K562 (cell line): Measurements from ENCODE around the gene SNX17. TPM values are rescaled to one million over a fixed set of nuclear protein-coding genes. Genes with fewer than 3 reads are reported as not detected.

ENCODE experiments used
- BRCA1 ChIP-seq, 2 experiments: fragments of 450-650 bp in 1 of 2; sonication (generic) in 1 of 2; formaldehyde crosslinking in 1 of 2; IDR thresholded peaks; 2 replicates each; pipeline versions ENCODE4 v1.5.0 to v1.6.1; 2017 to 2020; ENCODE audit warnings: mild to moderate bottlenecking in 1 of 2, missing genetic modification reagents in 1 of 2
- KLF13 ChIP-seq: fragments of 450-650 bp; IDR thresholded peaks from 2 replicates; pipeline ENCODE4 v1.6.1; 2016; ENCODE audit warnings: missing genetic modification characterization, low read depth, mild to moderate bottlenecking, missing compliant biosample characterization, moderate library complexity, borderline replicate concordance
- MYBL2 ChIP-seq, 2 experiments: fragments of 450-650 bp in 1 of 2; sonication (generic) in 1 of 2; formaldehyde crosslinking in 1 of 2; IDR thresholded peaks; 2 replicates each; pipeline versions ENCODE4 v1.6.1 to v1.8.1; 2017 to 2022; ENCODE audit warnings: borderline replicate concordance in 1 of 2, inconsistent platforms in 1 of 2, low read depth in 1 of 2, mild to moderate bottlenecking in 1 of 2, missing genetic modification reagents in 1 of 2, moderate library complexity in 1 of 2
- NELFE ChIP-seq: IDR thresholded peaks from 2 replicates; pipeline ENCODE4 v1.6.1; 2011; ENCODE audit warnings: mild to moderate bottlenecking; ENCODE audit not compliant: insufficient read depth, insufficient read length
- NFYB ChIP-seq: IDR thresholded peaks from 2 replicates; pipeline ENCODE4 v1.6.1; 2011; ENCODE audit warnings: mild to moderate bottlenecking, moderate library complexity; ENCODE audit not compliant: insufficient read length; ENCODE audit errors: extremely low read depth
- RAD21 ChIP-seq, 2 experiments: fragments of 250-450 bp in 1 of 2; fragments of 450-650 bp in 1 of 2; sonication (Bioruptor Pico) in 1 of 2; formaldehyde crosslinking in 1 of 2; IDR thresholded peaks in 1 of 2; conservative IDR thresholded peaks in 1 of 2; 2 replicates each; pipeline versions ENCODE4 v1.4.0 to v1.8.0; 2020 to 2022; ENCODE audit warnings: mild to moderate bottlenecking in 2 of 2, moderate library complexity in 1 of 2
- SREBF2 ChIP-seq: sonication (generic); formaldehyde crosslinking; IDR thresholded peaks from 2 replicates; pipeline ENCODE4 v1.4.0; 2020; ENCODE audit warnings: mild to moderate bottlenecking, missing genetic modification reagents
- TSC22D4 ChIP-seq: fragments of 450-650 bp; IDR thresholded peaks from 2 replicates; pipeline ENCODE4 v1.6.1; 2016; ENCODE audit warnings: missing genetic modification characterization, missing biosample characterization, control low read depth
- ZNF224 ChIP-seq: sonication (generic); formaldehyde crosslinking; IDR thresholded peaks from 2 replicates; pipeline ENCODE4 v1.8.0; 2022; ENCODE audit warnings: mild to moderate bottlenecking, missing genetic modification reagents
- ZNF436 ChIP-seq: fragments of 250-450, 450-650 bp; sonication (Bioruptor Pico); formaldehyde crosslinking; IDR thresholded peaks from 2 replicates; pipeline ENCODE4 v1.7.0; 2020; ENCODE audit warnings: mild to moderate bottlenecking
- ZNF707 ChIP-seq: fragments of 250-450 bp; sonication (Bioruptor Pico); conservative IDR thresholded peaks from 2 replicates; pipeline ENCODE4 v1.8.0; 2022; ENCODE audit warnings: inconsistent platforms, mild to moderate bottlenecking, moderate library complexity
- polyA plus RNA-seq, 8 experiments: library from polyadenylated mRNA; depleted of rRNA in 4 of 8; stranded (reverse) in 5 of 8; unstranded in 3 of 8; fragments of >200 nt; fragmentation: Nextera tagmentation in 2 of 8; fragmentation: Illumina TruSeq in 1 of 8; extraction: Ambion mirVana in 2 of 8; extraction: Trizol in 1 of 8; gene quantifications; 2 replicates each; pipeline versions ENCODE4 v1.2.1 to v1.2.3, GENCODE V29; 2011 to 2014; ENCODE audit warnings: inconsistent platforms in 1 of 8, missing spikeins in 1 of 8
- total RNA-seq, 7 experiments: library from RNA; depleted of rRNA in 6 of 7; stranded (reverse); fragments of >200 nt in 6 of 7; fragmentation: Illumina TruSeq in 2 of 7; extraction: Trizol in 2 of 7; gene quantifications; 2 replicates each; pipeline versions ENCODE4 v1.2.1 to v1.2.3, GENCODE V29; 2011 to 2021; ENCODE audit warnings: low replicate concordance in 1 of 7
- TF ChIP-seq, protein P1 (sequence below): sonication (generic); formaldehyde crosslinking; IDR thresholded peaks from 2 replicates; pipeline ENCODE4 v1.8.0; 2022; ENCODE audit warnings: missing genetic modification reagents, mild to moderate bottlenecking, borderline replicate concordance
- TF ChIP-seq, protein P2 (sequence below): fragments of 250-450 bp; sonication (Bioruptor Pico); IDR thresholded peaks from 2 replicates; pipeline ENCODE4 v1.4.0; 2020; ENCODE audit warnings: mild to moderate bottlenecking, moderate library complexity, borderline replicate concordance

SNX17 gene
- total and polyA plus RNA-seq, 9 of the 15 experiments (the other 6 are each of a cell fraction or from before 2014, with no cell fraction given), result 3.0 to 75.7 (median 54.6) TPM

DNA sequence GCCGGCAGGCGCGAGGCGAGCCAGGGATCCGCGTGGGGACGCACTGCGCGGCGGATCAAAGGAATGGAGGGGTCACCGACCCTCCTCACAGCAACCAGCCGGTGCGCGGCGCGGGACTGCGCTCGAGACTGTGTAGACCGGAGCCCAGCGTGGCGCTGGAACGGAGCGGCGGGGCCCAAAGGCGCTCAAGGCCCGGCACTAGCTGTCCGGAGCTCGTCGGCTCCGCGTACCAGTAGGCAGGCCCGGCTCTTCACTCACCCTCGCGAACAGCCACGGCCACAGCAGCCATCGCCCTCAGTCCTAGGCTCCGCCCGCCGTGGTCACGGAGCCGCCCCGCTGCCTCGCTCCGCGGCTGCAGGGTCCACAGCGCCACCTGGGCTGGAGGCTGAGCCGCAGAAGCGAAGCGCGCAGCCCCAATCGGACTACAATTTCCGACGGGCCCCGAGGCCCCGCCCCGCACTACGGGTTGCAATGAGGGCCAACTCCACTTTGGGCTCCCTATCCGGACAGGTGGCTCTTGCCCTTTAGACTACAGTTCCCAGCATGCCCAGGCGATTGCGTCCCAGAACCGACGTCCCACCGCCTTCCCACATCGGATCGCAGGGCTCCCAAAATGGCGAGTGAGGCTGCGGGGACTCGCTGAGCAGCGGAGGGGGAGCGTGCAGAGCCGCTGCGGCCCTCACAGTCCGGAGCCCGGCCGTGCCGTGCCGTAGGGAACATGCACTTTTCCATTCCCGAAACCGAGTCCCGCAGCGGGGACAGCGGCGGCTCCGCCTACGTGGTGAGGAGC is at the start of gene SNX17, which contains the start of gene EIF2B4 (continued):
- TF ChIP-seq ZNF224 (CRISPR knock-in tag) (no peak), ZNF436 (CRISPR knock-in tag) (no peak), TSC22D4 (tag) (no peak), NFYB (no peak), SREBF2 (CRISPR knock-in tag) (no peak), BRCA1 (IDR thresholded peaks at IDR 0.05) (no peak), BRCA1 (CRISPR knock-in tag; IDR thresholded peaks at IDR 0.05) (no peak), RAD21 (CRISPR knock-in tag; conservative IDR thresholded peaks at IDR 0.05 in 1 of 2, IDR thresholded peaks at IDR 0.05 in 1 of 2) (peak; percentile 71 to 77), KLF13 (tag) (peak; percentile 44; the same call in 1 of the 2 replicates), ZNF707 (CRISPR knock-in tag) (no peak), MYBL2 (IDR thresholded peaks at IDR 0.05; ENCODE audit: low read depth) (no peak), MYBL2 (CRISPR knock-in tag; IDR thresholded peaks at IDR 0.05; ENCODE audit: borderline replicate concordance) (no peak), NELFE (no peak)
- TF ChIP-seq, protein P1, sequence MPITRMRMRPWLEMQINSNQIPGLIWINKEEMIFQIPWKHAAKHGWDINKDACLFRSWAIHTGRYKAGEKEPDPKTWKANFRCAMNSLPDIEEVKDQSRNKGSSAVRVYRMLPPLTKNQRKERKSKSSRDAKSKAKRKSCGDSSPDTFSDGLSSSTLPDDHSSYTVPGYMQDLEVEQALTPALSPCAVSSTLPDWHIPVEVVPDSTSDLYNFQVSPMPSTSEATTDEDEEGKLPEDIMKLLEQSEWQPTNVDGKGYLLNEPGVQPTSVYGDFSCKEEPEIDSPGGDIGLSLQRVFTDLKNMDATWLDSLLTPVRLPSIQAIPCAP (CRISPR knock-in tag), result no peak
- TF ChIP-seq, protein P2, sequence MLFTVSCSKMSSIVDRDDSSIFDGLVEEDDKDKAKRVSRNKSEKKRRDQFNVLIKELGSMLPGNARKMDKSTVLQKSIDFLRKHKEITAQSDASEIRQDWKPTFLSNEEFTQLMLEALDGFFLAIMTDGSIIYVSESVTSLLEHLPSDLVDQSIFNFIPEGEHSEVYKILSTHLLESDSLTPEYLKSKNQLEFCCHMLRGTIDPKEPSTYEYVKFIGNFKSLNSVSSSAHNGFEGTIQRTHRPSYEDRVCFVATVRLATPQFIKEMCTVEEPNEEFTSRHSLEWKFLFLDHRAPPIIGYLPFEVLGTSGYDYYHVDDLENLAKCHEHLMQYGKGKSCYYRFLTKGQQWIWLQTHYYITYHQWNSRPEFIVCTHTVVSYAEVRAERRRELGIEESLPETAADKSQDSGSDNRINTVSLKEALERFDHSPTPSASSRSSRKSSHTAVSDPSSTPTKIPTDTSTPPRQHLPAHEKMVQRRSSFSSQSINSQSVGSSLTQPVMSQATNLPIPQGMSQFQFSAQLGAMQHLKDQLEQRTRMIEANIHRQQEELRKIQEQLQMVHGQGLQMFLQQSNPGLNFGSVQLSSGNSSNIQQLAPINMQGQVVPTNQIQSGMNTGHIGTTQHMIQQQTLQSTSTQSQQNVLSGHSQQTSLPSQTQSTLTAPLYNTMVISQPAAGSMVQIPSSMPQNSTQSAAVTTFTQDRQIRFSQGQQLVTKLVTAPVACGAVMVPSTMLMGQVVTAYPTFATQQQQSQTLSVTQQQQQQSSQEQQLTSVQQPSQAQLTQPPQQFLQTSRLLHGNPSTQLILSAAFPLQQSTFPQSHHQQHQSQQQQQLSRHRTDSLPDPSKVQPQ, result no peak
- TF ChIP-seq, all 486 proteins: peak for 189
